Measurements from ENCODE around the gene KLF9. TPM values are rescaled to one million over a fixed set of nuclear protein-coding genes. Genes with fewer than 3 reads are reported as not detected.
"Not testable (repeated sequence)": the region's sequence is repeated elsewhere in the genome, so short reads cannot be mapped to it uniquely, and the experiment has no call there.

Gene KLF9
- total RNA-seq, 1 donor from 2014 or later, result 3.6 TPM

GRCh38 chr9:70402213-70402612 lies 12.2 kb downstream of the KLF9 start:
- H3K27ac Mint-ChIP-seq, result no peak overlapping the region
- no peak for DNase-seq (ENCODE audit: low spot score in 2 of 2, unreplicated experiment in 2 of 2)
- no peaks in the 10 kb centered on the region for H3K27me3 Mint-ChIP-seq (ENCODE audit: low read depth)
- peaks cover 15% of the 10 kb centered on the region for H3K4me1 Mint-ChIP-seq
- H3K4me3 Mint-ChIP-seq, result no peak overlapping the region
- no peak for TF ChIP-seq CTCF (IDR thresholded peaks at IDR 0.05; ENCODE audit: unreplicated experiment)
- H3K36me3 Mint-ChIP-seq, result no peaks in the 10 kb centered on the region
- H3K9me3 Mint-ChIP-seq, result no peaks in the 10 kb centered on the region

GRCh38 chr9:70401241-70401640 lies 13.2 kb downstream of the KLF9 start:
- H3K4me3 Mint-ChIP-seq; H3K9me3 Mint-ChIP-seq; H3K27ac Mint-ChIP-seq; H3K36me3 Mint-ChIP-seq; DNase-seq (ENCODE audit: low spot score in 2 of 2, unreplicated experiment in 2 of 2); H3K27me3 Mint-ChIP-seq (ENCODE audit: low read depth); H3K4me1 Mint-ChIP-seq: not testable (repeated sequence)

- no peak overlapping the region for H3K27ac Mint-ChIP-seq
- no peak overlapping the region for H3K4me3 Mint-ChIP-seq
- no peaks in the 10 kb centered on the region for H3K4me1 Mint-ChIP-seq
- H3K9me3 Mint-ChIP-seq, result no peaks in the 10 kb centered on the region
- no peaks in the 10 kb centered on the region for H3K36me3 Mint-ChIP-seq
- no peak for TF ChIP-seq CTCF (IDR thresholded peaks at IDR 0.05; ENCODE audit: unreplicated experiment)
- no peak for DNase-seq (ENCODE audit: low spot score in 2 of 2, unreplicated experiment in 2 of 2)
- H3K27me3 Mint-ChIP-seq (ENCODE audit: low read depth), result no peaks in the 10 kb centered on the region
Observed at GRCh38 chr9:70400107-70400892, 14.2 kb downstream of the KLF9 start.

- Mint-ChIP-seq H3K27ac (no peak overlapping the region), H3K4me1 (no peaks in the 10 kb centered on the region), H3K9me3 (no peaks in the 10 kb centered on the region), H3K27me3 (ENCODE audit: low read depth) (no peaks in the 10 kb centered on the region), H3K36me3 (no peaks in the 10 kb centered on the region), H3K4me3 (no peak overlapping the region)
- DNase-seq (ENCODE audit: low spot score in 2 of 2, unreplicated experiment in 2 of 2), result no peak
- TF ChIP-seq CTCF (IDR thresholded peaks at IDR 0.05; ENCODE audit: unreplicated experiment), result no peak
Observed at GRCh38 chr9:70399141-70399540, 15.3 kb downstream of the KLF9 start.

- no peak for DNase-seq (ENCODE audit: low spot score in 2 of 2, unreplicated experiment in 2 of 2)
- no peaks in the 10 kb centered on the region for H3K9me3 Mint-ChIP-seq
- no peaks in the 10 kb centered on the region for H3K4me1 Mint-ChIP-seq
- no peaks in the 10 kb centered on the region for H3K36me3 Mint-ChIP-seq
- no peak overlapping the region for H3K4me3 Mint-ChIP-seq
- H3K27ac Mint-ChIP-seq, result no peak overlapping the region
- TF ChIP-seq CTCF (IDR thresholded peaks at IDR 0.05; ENCODE audit: unreplicated experiment), result no peak
- no peaks in the 10 kb centered on the region for H3K27me3 Mint-ChIP-seq (ENCODE audit: low read depth)
Observed at GRCh38 chr9:70398145-70398556, 16.3 kb downstream of the KLF9 start.

GRCh38 chr9:70395652-70396051 lies 18.8 kb downstream of the KLF9 start:
- H3K9me3 Mint-ChIP-seq, result no peaks in the 10 kb centered on the region
- peaks cover 4% of the 10 kb centered on the region for H3K27me3 Mint-ChIP-seq (ENCODE audit: low read depth)
- H3K36me3 Mint-ChIP-seq, result no peaks in the 10 kb centered on the region
- H3K27ac Mint-ChIP-seq, result no peak overlapping the region
- TF ChIP-seq CTCF (IDR thresholded peaks at IDR 0.05; ENCODE audit: unreplicated experiment), result no peak
- no peak overlapping the region for H3K4me3 Mint-ChIP-seq
- no peaks in the 10 kb centered on the region for H3K4me1 Mint-ChIP-seq
- no peak for DNase-seq (ENCODE audit: low spot score in 2 of 2, unreplicated experiment in 2 of 2)
